ENCODE data around the gene GANAB. TPM values are rescaled to one million over a fixed set of nuclear protein-coding genes. Genes with fewer than 3 reads are reported as not detected.

GANAB gene
- total and polyA plus RNA-seq, 2 of the 13 experiments (the other 11 are each of a cell fraction or from before 2014, with no cell fraction given), result 99.5 to 234 TPM

GRCh38 chr11:62645946-62646824 lies at the start of gene GANAB (continued):
- TF ChIP-seq, protein P1, sequence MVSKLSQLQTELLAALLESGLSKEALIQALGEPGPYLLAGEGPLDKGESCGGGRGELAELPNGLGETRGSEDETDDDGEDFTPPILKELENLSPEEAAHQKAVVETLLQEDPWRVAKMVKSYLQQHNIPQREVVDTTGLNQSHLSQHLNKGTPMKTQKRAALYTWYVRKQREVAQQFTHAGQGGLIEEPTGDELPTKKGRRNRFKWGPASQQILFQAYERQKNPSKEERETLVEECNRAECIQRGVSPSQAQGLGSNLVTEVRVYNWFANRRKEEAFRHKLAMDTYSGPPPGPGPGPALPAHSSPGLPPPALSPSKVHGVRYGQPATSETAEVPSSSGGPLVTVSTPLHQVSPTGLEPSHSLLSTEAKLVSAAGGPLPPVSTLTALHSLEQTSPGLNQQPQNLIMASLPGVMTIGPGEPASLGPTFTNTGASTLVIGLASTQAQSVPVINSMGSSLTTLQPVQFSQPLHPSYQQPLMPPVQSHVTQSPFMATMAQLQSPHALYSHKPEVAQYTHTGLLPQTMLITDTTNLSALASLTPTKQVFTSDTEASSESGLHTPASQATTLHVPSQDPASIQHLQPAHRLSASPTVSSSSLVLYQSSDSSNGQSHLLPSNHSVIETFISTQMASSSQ (IDR thresholded peaks at IDR 0.05; ENCODE audit: low read depth), result no peak
- TF ChIP-seq, protein P1 (CRISPR knock-in tag; IDR thresholded peaks at IDR 0.05; ENCODE audit: borderline replicate concordance), result no peak
- TF ChIP-seq NFYC (CRISPR knock-in tag; IDR thresholded peaks at IDR 0.05) (peak; percentile 83), EZH2 (conservative IDR thresholded peaks at IDR 0.05; ENCODE audit: low read depth, low read length) (no peak), FOXC1 (CRISPR knock-in tag; IDR thresholded peaks at IDR 0.05; ENCODE audit: borderline replicate concordance) (peak; percentile 61), KMT2B (CRISPR knock-in tag; IDR thresholded peaks at IDR 0.05) (peak; percentile 66; the same call in 1 of the 2 replicates), PHF8 (CRISPR knock-in tag; IDR thresholded peaks at IDR 0.05) (peak; percentile 79), ZNF484 (CRISPR knock-in tag; IDR thresholded peaks at IDR 0.05; ENCODE audit: borderline replicate concordance, low read depth) (no peak), TCF7 (IDR thresholded peaks at IDR 0.05; ENCODE audit: low read depth) (no peak), ATF7 (IDR thresholded peaks at IDR 0.05) (no peak), ATF7 (CRISPR knock-in tag; IDR thresholded peaks at IDR 0.05) (no peak), TRIM24 (CRISPR knock-in tag; IDR thresholded peaks at IDR 0.05) (no peak)
- TF ChIP-seq, protein P2, sequence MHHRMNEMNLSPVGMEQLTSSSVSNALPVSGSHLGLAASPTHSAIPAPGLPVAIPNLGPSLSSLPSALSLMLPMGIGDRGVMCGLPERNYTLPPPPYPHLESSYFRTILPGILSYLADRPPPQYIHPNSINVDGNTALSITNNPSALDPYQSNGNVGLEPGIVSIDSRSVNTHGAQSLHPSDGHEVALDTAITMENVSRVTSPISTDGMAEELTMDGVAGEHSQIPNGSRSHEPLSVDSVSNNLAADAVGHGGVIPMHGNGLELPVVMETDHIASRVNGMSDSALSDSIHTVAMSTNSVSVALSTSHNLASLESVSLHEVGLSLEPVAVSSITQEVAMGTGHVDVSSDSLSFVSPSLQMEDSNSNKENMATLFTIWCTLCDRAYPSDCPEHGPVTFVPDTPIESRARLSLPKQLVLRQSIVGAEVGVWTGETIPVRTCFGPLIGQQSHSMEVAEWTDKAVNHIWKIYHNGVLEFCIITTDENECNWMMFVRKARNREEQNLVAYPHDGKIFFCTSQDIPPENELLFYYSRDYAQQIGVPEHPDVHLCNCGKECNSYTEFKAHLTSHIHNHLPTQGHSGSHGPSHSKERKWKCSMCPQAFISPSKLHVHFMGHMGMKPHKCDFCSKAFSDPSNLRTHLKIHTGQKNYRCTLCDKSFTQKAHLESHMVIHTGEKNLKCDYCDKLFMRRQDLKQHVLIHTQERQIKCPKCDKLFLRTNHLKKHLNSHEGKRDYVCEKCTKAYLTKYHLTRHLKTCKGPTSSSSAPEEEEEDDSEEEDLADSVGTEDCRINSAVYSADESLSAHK (CRISPR knock-in tag; IDR thresholded peaks at IDR 0.05; ENCODE audit: borderline replicate concordance), result no peak
- TF ChIP-seq, protein P3, sequence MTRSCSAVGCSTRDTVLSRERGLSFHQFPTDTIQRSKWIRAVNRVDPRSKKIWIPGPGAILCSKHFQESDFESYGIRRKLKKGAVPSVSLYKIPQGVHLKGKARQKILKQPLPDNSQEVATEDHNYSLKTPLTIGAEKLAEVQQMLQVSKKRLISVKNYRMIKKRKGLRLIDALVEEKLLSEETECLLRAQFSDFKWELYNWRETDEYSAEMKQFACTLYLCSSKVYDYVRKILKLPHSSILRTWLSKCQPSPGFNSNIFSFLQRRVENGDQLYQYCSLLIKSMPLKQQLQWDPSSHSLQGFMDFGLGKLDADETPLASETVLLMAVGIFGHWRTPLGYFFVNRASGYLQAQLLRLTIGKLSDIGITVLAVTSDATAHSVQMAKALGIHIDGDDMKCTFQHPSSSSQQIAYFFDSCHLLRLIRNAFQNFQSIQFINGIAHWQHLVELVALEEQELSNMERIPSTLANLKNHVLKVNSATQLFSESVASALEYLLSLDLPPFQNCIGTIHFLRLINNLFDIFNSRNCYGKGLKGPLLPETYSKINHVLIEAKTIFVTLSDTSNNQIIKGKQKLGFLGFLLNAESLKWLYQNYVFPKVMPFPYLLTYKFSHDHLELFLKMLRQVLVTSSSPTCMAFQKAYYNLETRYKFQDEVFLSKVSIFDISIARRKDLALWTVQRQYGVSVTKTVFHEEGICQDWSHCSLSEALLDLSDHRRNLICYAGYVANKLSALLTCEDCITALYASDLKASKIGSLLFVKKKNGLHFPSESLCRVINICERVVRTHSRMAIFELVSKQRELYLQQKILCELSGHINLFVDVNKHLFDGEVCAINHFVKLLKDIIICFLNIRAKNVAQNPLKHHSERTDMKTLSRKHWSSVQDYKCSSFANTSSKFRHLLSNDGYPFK (CRISPR knock-in tag; IDR thresholded peaks at IDR 0.05; ENCODE audit: borderline replicate concordance), result peak; percentile 80; the same call in 1 of the 2 replicates
- TF ChIP-seq, protein P4, sequence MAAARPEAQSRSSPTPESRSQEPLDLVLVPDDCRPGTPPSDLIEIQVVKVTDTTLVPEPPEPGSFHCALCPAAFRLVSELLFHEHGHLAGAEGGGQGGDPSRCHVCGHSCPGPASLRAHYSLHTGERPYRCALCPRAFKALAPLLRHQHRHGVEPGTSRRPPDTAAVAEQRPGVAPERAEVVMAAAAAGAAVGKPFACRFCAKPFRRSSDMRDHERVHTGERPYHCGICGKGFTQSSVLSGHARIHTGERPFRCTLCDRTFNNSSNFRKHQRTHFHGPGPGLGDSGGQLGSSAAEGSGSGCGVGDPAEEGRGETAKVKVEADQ (CRISPR knock-in tag; IDR thresholded peaks at IDR 0.05; ENCODE audit: borderline replicate concordance), result no peak
- TF ChIP-seq, protein P5, sequence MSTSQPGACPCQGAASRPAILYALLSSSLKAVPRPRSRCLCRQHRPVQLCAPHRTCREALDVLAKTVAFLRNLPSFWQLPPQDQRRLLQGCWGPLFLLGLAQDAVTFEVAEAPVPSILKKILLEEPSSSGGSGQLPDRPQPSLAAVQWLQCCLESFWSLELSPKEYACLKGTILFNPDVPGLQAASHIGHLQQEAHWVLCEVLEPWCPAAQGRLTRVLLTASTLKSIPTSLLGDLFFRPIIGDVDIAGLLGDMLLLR (CRISPR knock-in tag; IDR thresholded peaks at IDR 0.05), result no peak
- TF ChIP-seq, protein P6, sequence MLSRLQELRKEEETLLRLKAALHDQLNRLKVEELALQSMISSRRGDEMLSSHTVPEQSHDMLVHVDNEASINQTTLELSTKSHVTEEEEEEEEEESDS (CRISPR knock-in tag; IDR thresholded peaks at IDR 0.05; ENCODE audit: borderline replicate concordance), result 0 out of 2 replicates have a peak, but pooled peaks have one; percentile 35
